Hepatocyte (in vitro differentiated cells): ENCODE measurements around the gene CAST. TPM values are rescaled to one million over a fixed set of nuclear protein-coding genes. Genes with fewer than 3 reads are reported as not detected.

ENCODE experiments used
- DNase-seq: peaks from one replicate; pipeline ENCODE4 v3.0.0-alpha.2; 2016; ENCODE audit warnings: low spot score
- H2AFZ ChIP-seq: fragments of 200-600 bp; sonication (generic); 2 replicates; pipeline ENCODE4 v1.6.0; 2016; ENCODE audit warnings: antibody characterized with exemption, mild to moderate bottlenecking
- H3K27ac ChIP-seq: fragments of 200-600 bp; sonication (generic); 2 replicates; pipeline ENCODE4 v1.5.1; 2016; ENCODE audit warnings: mild to moderate bottlenecking
- H3K27me3 ChIP-seq: fragments of 200-600 bp; sonication (generic); 2 replicates; pipeline ENCODE4 v1.6.1; 2016
- H3K36me3 ChIP-seq: fragments of 200-600 bp; sonication (generic); replicated peaks from 2 replicates; pipeline ENCODE4 v1.5.1; 2016; ENCODE audit warnings: low read depth; ENCODE audit not compliant: insufficient read depth
- H3K4me1 ChIP-seq: fragments of 200-600 bp; sonication (generic); 2 replicates; pipeline ENCODE4 v1.5.1; 2016; ENCODE audit warnings: mild to moderate bottlenecking, moderate library complexity; ENCODE audit not compliant: insufficient read depth
- H3K4me2 ChIP-seq: fragments of 200-600 bp; sonication (generic); 2 replicates; pipeline ENCODE4 v1.6.0; 2016
- H3K4me3 ChIP-seq: fragments of 200-600 bp; sonication (generic); 2 replicates; pipeline ENCODE4 v1.5.1; 2016; ENCODE audit warnings: mild to moderate bottlenecking
- H3K79me2 ChIP-seq: fragments of 200-600 bp; sonication (generic); 2 replicates; pipeline ENCODE4 v1.6.0; 2017; ENCODE audit warnings: mild to moderate bottlenecking
- H3K9me2 ChIP-seq: fragments of 200-600 bp; sonication (generic); replicated peaks from 2 replicates; pipeline ENCODE4 v1.6.0; 2017; ENCODE audit warnings: mild to moderate bottlenecking; ENCODE audit not compliant: insufficient read depth
- H3K9me3 ChIP-seq: fragments of 200-600 bp; sonication (generic); 2 replicates; pipeline ENCODE4 v1.5.1; 2016; ENCODE audit warnings: low read depth, mild to moderate bottlenecking
- H4K20me1 ChIP-seq: fragments of 200-600 bp; sonication (generic); 2 replicates; pipeline ENCODE4 v1.6.0; 2016; ENCODE audit warnings: mild to moderate bottlenecking; ENCODE audit not compliant: insufficient read depth, poor library complexity, severe bottlenecking
- EZH2 ChIP-seq: fragments of 200-600 bp; sonication (generic); IDR thresholded peaks from 2 replicates; pipeline ENCODE4 v1.6.1; 2016; ENCODE audit warnings: antibody characterized with exemption, mild to moderate bottlenecking, borderline replicate concordance
- EZH2phosphoT487 ChIP-seq: fragments of 200-600 bp; sonication (generic); IDR thresholded peaks from one replicate; pipeline ENCODE4 v1.6.1; 2018; ENCODE audit warnings: antibody characterized with exemption, mild to moderate bottlenecking, low read depth, moderate library complexity; ENCODE audit not compliant: unreplicated experiment, severe bottlenecking
- WGBS: methylation state at CpG from one replicate; pipeline ENCODE4 v1.1.6; 2016; ENCODE audit warnings: low lambda C conversion rate; ENCODE audit errors: missing lambda C conversion rate; 5-methylcytosine and 5-hydroxymethylcytosine counted together
- polyA plus RNA-seq: library from polyadenylated mRNA; unstranded; fragments of >200 nt; fragmentation: Nextera tagmentation; extraction: Ambion mirVana; gene quantifications from 2 replicates; pipeline ENCODE4 v1.2.1, GENCODE V29; 2016
- total RNA-seq: library from RNA; depleted of rRNA; stranded (reverse); fragments of >200 nt; gene quantifications from 2 replicates; pipeline ENCODE4 v1.2.3, GENCODE V29; 2014
- TF ChIP-seq, protein P1 (sequence below): fragments of 200-600 bp; sonication (generic); IDR thresholded peaks from 2 replicates; pipeline ENCODE4 v1.5.1; 2016; ENCODE audit warnings: antibody characterized with exemption, mild to moderate bottlenecking; ENCODE audit not compliant: poor library complexity

Gene CAST
- total and polyA plus RNA-seq, 2 experiments from 2014 or later = 140 to 177 TPM

DNA sequence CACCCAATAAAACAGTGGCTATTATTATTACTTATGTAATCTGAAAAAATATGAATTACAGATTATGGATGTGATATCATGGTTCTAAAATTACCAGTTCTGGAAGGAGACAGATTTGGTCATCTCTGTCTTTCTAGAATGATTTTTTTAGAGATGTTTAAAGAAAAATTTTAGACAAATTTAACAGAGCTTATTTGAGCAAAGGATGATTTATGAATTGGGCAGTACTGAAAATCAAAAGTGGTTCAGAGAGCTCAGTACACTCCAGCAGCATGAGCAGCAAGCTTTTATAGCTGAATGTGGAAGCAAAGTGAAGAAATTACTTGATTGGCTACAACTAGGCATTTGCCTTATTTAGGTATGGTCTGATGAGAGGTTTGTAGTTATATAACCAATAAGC, 11.0 kb downstream of the CAST start:
- Histone ChIP-seq H3K4me1 (peaks cover 22% of the 10 kb centered on the region), H3K79me2 (peaks cover 84% of the 10 kb centered on the region), H3K4me2 (no peak overlapping the region), H3K27me3 (no peaks in the 10 kb centered on the region), H3K9me2 (no peaks in the 10 kb centered on the region), H3K4me3 (no peak overlapping the region), H2AFZ (no peak overlapping the region), H3K9me3 (no peaks in the 10 kb centered on the region), H4K20me1 (no peaks in the 10 kb centered on the region), H3K27ac (no peak overlapping the region), H3K36me3 (no peaks in the 10 kb centered on the region)
- no peak for DNase-seq
- TF ChIP-seq, protein P1, sequence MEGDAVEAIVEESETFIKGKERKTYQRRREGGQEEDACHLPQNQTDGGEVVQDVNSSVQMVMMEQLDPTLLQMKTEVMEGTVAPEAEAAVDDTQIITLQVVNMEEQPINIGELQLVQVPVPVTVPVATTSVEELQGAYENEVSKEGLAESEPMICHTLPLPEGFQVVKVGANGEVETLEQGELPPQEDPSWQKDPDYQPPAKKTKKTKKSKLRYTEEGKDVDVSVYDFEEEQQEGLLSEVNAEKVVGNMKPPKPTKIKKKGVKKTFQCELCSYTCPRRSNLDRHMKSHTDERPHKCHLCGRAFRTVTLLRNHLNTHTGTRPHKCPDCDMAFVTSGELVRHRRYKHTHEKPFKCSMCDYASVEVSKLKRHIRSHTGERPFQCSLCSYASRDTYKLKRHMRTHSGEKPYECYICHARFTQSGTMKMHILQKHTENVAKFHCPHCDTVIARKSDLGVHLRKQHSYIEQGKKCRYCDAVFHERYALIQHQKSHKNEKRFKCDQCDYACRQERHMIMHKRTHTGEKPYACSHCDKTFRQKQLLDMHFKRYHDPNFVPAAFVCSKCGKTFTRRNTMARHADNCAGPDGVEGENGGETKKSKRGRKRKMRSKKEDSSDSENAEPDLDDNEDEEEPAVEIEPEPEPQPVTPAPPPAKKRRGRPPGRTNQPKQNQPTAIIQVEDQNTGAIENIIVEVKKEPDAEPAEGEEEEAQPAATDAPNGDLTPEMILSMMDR = no peak
- TF ChIP-seq EZH2phosphoT487 (no peak), EZH2 (no peak)

DNA sequence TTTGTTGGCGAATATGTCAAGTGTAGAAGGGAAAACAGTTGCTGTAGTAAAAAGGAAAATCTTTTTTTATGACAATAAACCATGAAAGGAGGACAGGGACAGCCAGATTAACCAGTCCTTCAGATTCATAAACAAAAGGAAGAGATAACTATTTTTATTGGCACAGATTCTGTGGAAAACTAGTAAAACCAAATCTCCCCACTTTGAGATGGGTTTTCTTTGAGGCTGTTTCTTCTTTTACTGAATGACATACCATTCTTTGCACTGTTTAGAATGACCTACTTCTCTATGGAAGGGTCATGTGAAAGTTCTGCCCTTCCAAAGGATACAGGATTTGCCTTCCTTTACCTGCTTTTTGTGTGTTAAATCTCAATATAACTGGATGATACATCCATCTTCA, 13.7 kb downstream of the CAST start:
- TF ChIP-seq EZH2 = no peak
- TF ChIP-seq, protein P1 = no peak
- TF ChIP-seq EZH2phosphoT487 = no peak
- DNase-seq = no peak
- WGBS = 76% methylated on average over 1 of the region's 1 CpG
- H3K79me2 ChIP-seq = peaks cover 61% of the 10 kb centered on the region
- no peak overlapping the region for H3K4me3 ChIP-seq
- H3K4me1 ChIP-seq = peaks cover 4% of the 10 kb centered on the region
- no peak overlapping the region for H2AFZ ChIP-seq
- H3K9me3 ChIP-seq = no peaks in the 10 kb centered on the region
- no peaks in the 10 kb centered on the region for H3K36me3 ChIP-seq
- no peaks in the 10 kb centered on the region for H3K9me2 ChIP-seq
- no peaks in the 10 kb centered on the region for H4K20me1 ChIP-seq
- H3K4me2 ChIP-seq = no peak overlapping the region
- H3K27me3 ChIP-seq = no peaks in the 10 kb centered on the region
- no peak overlapping the region for H3K27ac ChIP-seq

DNA sequence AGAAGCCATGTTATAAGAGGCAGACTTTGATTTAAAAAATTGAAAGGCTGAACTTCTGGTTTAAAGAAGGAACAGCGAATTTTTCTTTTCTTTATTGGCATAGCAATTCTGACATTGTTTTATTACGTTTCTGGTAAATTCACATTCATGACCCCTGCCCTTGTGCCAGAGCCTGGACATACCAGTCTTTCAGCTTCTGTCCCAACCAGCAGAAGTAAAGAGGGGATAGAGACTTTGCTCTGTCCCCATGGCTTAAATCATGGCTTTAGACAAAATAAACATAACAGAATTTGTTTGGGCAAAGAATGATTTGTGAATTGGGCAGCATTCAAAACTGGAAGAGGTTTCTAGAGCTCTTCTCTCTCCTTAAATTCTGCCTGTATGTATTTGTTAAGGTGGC, 15.3 kb downstream of the CAST start:
- TF ChIP-seq EZH2 = no peak
- TF ChIP-seq, protein P1 = no peak
- TF ChIP-seq EZH2phosphoT487 = no peak
- 66% methylated on average over 2 of the region's 2 CpGs for WGBS
- Histone ChIP-seq H2AFZ (no peak overlapping the region), H3K27me3 (no peaks in the 10 kb centered on the region), H3K4me1 (peaks cover 4% of the 10 kb centered on the region), H3K27ac (no peak overlapping the region), H3K4me3 (no peak overlapping the region), H3K9me3 (no peaks in the 10 kb centered on the region), H3K4me2 (no peak overlapping the region), H3K79me2 (peaks cover 50% of the 10 kb centered on the region), H4K20me1 (no peaks in the 10 kb centered on the region), H3K9me2 (no peaks in the 10 kb centered on the region), H3K36me3 (no peaks in the 10 kb centered on the region)
- DNase-seq = no peak

DNA sequence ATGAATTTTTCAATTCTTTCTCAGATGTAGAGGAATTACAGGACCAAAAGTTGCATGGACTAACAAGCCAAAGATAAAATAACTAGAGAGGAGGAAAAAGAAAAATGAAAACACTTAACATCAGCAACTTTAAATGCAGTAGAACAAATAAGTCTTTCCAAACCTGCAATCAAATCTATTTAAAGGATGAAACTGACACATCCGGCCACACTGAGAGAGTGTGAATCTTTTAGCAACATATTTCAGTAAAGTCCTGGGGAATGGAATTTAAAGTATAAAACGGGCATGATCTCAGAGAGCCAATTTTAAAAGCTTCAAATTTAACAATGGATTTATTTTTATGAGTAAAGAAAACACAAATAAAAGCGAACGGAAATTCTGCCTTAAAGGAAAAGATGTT, 17.1 kb downstream of the CAST start:
- DNase-seq = no peak
- WGBS = 61% methylated on average over 4 of the region's 4 CpGs
- H4K20me1 ChIP-seq = no peaks in the 10 kb centered on the region

More for the DNA sequence above, 17.1 kb downstream of the CAST start:
- Histone ChIP-seq H3K27me3 (no peaks in the 10 kb centered on the region), H3K4me3 (no peak overlapping the region), H3K79me2 (peaks cover 37% of the 10 kb centered on the region), H3K4me1 (peaks cover 4% of the 10 kb centered on the region), H3K4me2 (no peak overlapping the region), H3K9me3 (no peaks in the 10 kb centered on the region), H2AFZ (no peak overlapping the region), H3K36me3 (no peaks in the 10 kb centered on the region), H3K9me2 (no peaks in the 10 kb centered on the region), H3K27ac (no peak overlapping the region)
- TF ChIP-seq, protein P1 = no peak
- TF ChIP-seq EZH2 (no peak), EZH2phosphoT487 (no peak)
